NK-92 treated with Interleukin-12 subunit alpha and Interleukin-12 subunit beta, amount 100 ng/mL, for 24 hours (cell line): ENCODE data around the gene STAT2.
"Not testable (repeated sequence)": the region's sequence is repeated elsewhere in the genome, so short reads cannot be mapped to it uniquely, and the experiment has no call there.

Source experiments
- DNase-seq: peaks from one replicate; lab custom pipeline; 2025; lab: John Stamatoyannopoulos, UW

The STAT2 gene

GRCh38 chr12:56330936-56331490 lies 28.9 kb downstream of the STAT2 start:
- DNase-seq, result no peak

- no peak for DNase-seq
Measured at GRCh38 chr12:56326533-56326932, 33.4 kb downstream of the STAT2 start.

- DNase-seq, result no peak
Measured at GRCh38 chr12:56326126-56326525, 33.8 kb downstream of the STAT2 start.

DNA sequence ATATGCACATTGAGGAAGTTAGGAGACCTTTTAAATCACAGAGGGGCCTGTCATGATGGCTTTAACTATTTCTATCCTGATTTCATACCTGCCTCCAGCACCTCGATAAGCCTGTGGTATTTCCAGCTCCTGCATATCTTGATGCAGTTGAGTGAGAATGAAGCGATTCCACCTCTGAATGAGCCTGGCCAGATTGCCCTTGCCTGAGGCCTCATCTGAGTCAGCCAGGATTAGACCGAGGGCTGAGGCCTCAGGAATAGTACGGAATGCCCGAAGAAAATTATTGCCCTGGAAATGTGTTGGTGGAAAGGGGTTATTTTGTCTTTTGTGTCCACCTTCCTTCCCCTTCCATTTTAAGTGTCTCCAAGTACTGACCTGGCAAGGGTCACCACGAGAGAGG lies 35.7 kb downstream of the STAT2 start:
- DNase-seq, result no peak

- DNase-seq, result not testable (repeated sequence)
Measured at GRCh38 chr12:56321610-56322009, 38.3 kb downstream of the STAT2 start.

DNA sequence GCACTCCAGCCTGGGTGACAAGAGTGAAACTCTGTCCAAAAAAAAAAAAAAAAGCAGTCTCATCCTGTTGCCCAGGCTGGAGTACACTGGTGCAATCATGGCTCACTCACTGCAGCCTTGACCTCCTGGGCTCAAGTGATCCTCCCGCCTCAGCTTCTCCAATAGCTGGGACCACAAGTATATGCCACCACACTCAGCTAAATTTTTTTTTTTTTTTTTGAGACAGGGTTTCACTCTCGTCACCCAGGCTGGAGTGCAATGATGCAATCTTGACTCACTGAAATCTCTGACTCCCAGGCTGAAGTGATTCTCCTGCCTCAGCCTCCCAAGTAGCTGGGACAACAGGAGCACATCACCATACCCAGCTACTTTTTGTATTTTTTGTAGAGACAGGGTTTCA lies 38.9 kb downstream of the STAT2 start:
- no peak for DNase-seq

GRCh38 chr12:56317675-56318074 lies 42.2 kb downstream of the STAT2 start:
- no peak for DNase-seq

GRCh38 chr12:56315622-56316473 lies 44.1 kb downstream of the STAT2 start, which contains the start of gene CNPY2:
Gene CNPY2 (minus strand): TSS chr12:56315988. CDS start chr12:56315217, 771 bp downstream.
- peak; percentile 93 for DNase-seq

DNA sequence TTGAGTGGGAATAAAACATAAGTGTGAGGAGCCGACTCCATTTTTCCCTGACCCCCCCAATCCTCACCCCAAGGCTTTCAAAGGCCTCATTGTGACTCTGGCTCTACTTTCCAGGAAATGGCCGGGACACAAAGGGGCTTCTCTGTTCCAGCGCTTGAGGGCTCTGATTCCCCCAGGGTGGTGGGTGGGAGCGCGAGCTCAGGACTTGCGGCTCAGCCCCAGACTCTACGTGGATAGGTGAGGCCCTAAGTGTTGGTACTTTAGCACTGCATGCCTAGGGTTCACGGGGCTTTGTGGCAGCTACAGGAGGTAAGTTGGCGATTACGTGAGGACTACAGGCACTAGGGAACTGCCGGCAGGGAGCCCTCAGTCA lies 44.7 kb downstream of the STAT2 start:
- no peak for DNase-seq

DNA sequence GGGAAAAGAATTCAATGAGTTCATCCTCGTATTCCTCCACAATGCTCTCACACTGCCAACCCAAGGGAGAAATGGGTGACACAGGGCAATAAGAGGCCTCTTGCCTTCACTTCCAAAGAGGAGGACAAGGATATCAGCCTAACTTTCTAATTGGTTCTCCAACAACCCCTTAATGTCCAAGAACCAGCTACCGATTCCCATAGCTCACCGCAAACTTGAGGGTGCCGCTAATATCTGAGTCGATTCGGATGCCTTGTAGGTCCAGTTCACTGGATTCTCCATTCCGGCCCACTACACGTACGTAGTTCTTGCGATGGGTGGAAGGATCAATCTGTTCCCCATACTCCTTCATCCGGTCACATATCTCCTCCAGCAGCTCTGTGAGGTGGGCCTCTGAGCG lies 48.9 kb downstream of the STAT2 start:
- DNase-seq, result no peak

GRCh38 chr12:56308714-56309113 lies 51.2 kb downstream of the STAT2 start:
- no peak for DNase-seq

GRCh38 chr12:56307221-56307965 lies 52.5 kb downstream of the STAT2 start:
- no peak for DNase-seq

- no peak for DNase-seq
Measured at GRCh38 chr12:56304872-56305590, 54.9 kb downstream of the STAT2 start.

GRCh38 chr12:56304276-56304675 lies 55.6 kb downstream of the STAT2 start:
- no peak for DNase-seq

DNA sequence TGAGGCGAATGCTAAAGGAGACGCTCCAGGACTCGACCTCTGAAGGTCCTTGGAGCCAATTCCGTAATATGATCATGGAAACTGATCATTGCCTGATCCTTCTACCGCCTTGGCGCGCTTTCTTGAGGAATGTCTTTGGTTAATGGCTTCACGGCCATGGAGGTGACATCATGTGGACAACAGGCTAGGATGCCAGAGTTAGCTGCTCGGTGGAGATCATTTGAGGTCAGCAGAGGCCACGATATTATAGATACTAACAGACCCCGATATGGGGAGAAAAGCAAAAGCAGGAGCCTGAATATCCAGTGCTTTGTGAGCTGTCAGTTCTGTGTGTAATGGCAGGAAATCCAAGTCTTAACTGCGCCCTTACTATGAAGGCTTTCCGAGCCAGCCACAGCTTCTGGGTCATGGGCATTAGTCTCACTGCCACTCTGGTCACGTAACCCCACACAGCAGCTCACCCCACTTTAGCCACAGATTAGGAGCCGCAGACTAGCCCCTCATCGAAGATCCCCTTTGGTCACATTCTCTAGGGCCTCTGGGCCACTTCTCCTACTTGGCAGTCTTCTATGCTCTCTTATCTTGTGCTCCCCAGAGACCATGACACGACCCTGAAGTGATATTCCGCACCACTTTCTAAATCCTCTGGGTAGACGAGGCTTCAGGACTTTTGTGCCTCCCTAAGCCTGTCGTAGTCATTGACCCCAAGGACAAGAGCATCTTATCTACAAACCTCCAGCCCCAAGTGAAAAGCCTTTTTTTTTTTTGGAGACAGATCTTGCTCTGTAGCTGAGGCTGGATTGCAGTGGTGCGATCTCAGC lies 59.1 kb downstream of the STAT2 start:
- no peak for DNase-seq

GRCh38 chr12:56299853-56300643 lies 59.9 kb downstream of the STAT2 start, which contains the start of gene CS:
Gene CS (minus strand): TSS chr12:56300330. CDS start chr12:56300201, 129 bp downstream.
- DNase-seq, result peak; percentile 96

GRCh38 chr12:56299308-56299852 lies 60.5 kb downstream of the STAT2 start:
- no peak for DNase-seq

GRCh38 chr12:56298828-56299227 lies 61.1 kb downstream of the STAT2 start:
- DNase-seq, result no peak

GRCh38 chr12:56297400-56297799 lies 62.5 kb downstream of the STAT2 start:
- no peak for DNase-seq

DNA sequence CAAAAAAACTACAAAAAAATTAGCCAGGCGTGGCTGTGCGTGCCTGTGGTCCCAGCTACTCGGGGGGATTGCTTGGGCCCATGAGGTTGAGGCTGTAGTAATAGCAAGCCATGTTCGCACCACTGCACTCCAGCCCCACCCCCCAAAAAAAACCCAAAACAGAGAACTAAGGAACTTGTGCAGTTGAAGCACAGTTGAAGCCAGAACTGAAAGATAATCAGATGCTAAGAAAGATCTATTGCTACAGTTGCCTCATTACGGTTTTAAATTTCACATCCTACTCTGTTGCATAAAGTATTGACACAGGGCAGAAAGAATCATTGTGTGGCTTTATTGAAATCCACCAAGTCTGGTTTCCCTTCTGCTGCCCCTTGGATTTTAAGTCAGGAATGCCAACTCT lies 63.6 kb downstream of the STAT2 start:
- DNase-seq, result no peak
